Fibroblast of skin of back (primary cell): ENCODE results near the gene DNAAF3.

Source experiments
- DNase-seq: peaks from one replicate; pipeline ENCODE4 v3.0.0-alpha.2; 2013

DNAAF3 gene

GRCh38 chr19:55153652-55154264 is 12.7 kb downstream of the DNAAF3 start:
- no peak for DNase-seq

- DNase-seq, result no peak
Observed at GRCh38 chr19:55152017-55152416, 14.4 kb downstream of the DNAAF3 start.

- peak; percentile 26 for DNase-seq
Observed at GRCh38 chr19:55149078-55150003, 17.1 kb downstream of the DNAAF3 start, which contains the start of gene TNNT1. Gene TNNT1 (minus strand): TSS chr19:55149206. CDS start chr19:55147157, 2,049 bp downstream.

GRCh38 chr19:55147545-55148251 is 18.7 kb downstream of the DNAAF3 start:
- DNase-seq, result no peak

GRCh38 chr19:55146705-55147273 is 19.6 kb downstream of the DNAAF3 start:
- DNase-seq, result no peak

GRCh38 chr19:55146078-55146704 is 20.2 kb downstream of the DNAAF3 start:
- DNase-seq, result no peak

GRCh38 chr19:55145232-55145631 is 21.2 kb downstream of the DNAAF3 start:
- no peak for DNase-seq

GRCh38 chr19:55141696-55142095 is 24.7 kb downstream of the DNAAF3 start:
- DNase-seq, result no peak

- DNase-seq, result no peak
Observed at GRCh38 chr19:55137915-55138314, 28.5 kb downstream of the DNAAF3 start.

GRCh38 chr19:55136399-55137102 is 29.9 kb downstream of the DNAAF3 start:
- no peak for DNase-seq

- DNase-seq, result no peak
Observed at GRCh38 chr19:55134736-55135135, 31.7 kb downstream of the DNAAF3 start.

GRCh38 chr19:55133639-55134444 is 32.6 kb downstream of the DNAAF3 start:
- no peak for DNase-seq

GRCh38 chr19:55132453-55133129 is 33.8 kb downstream of the DNAAF3 start:
- no peak for DNase-seq

- DNase-seq, result peak; percentile 30
Observed at GRCh38 chr19:55131421-55131820, 35.0 kb downstream of the DNAAF3 start.

GRCh38 chr19:55119053-55119452 is 47.4 kb downstream of the DNAAF3 start:
- DNase-seq, result peak; percentile 18

GRCh38 chr19:55118401-55118991 is 47.9 kb downstream of the DNAAF3 start:
- DNase-seq, result peak; percentile 36

- peak; percentile 99 for DNase-seq
Observed at GRCh38 chr19:55117663-55118391, 48.6 kb downstream of the DNAAF3 start.

GRCh38 chr19:55116859-55117662 is 49.4 kb downstream of the DNAAF3 start, which contains the start of gene PPP1R12C:
Gene PPP1R12C (minus strand): TSS chr19:55117637. CDS start chr19:55117543, 94 bp downstream.
- DNase-seq, result no peak
